ENCODE data around the gene PTTG2.
"Not testable (repeated sequence)": the region's sequence is repeated elsewhere in the genome, so short reads cannot be mapped to it uniquely, and the experiment has no call there.

PTTG2 gene

DNA sequence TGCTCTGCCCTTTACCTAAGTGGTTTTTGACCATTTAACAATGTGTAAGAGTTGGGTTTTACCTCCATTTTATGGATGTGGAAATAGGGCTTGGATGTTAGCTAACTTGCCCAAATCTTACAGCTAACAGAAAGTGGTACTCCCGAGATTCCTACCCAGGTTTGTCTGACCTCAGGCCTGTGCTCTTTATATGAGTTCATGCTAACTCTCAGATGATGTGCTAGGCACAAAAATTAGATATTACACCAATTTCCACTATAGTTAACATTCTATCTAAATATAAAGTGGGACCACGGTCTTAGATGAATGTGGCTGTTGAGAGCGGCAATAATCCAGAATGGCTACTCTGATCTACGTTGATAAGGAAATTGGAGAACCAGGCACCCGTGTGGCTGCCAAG lies at the start of gene PTTG2:
Gene PTTG2 (plus strand): TSS at position 301 of the 400 bp plus-strand sequence. CDS start 37 bp downstream, at position 338.
- H3K4me3 ChIP-seq (replicated peaks; ENCODE audit: low read depth, low read length) = no peak within 1 kb of the TSS
- H3K27me3 ChIP-seq (replicated peaks; ENCODE audit: control insufficient read depth, insufficient read depth, low read length) = no peaks in the 10 kb centered on the region
- TF ChIP-seq, protein P1, sequence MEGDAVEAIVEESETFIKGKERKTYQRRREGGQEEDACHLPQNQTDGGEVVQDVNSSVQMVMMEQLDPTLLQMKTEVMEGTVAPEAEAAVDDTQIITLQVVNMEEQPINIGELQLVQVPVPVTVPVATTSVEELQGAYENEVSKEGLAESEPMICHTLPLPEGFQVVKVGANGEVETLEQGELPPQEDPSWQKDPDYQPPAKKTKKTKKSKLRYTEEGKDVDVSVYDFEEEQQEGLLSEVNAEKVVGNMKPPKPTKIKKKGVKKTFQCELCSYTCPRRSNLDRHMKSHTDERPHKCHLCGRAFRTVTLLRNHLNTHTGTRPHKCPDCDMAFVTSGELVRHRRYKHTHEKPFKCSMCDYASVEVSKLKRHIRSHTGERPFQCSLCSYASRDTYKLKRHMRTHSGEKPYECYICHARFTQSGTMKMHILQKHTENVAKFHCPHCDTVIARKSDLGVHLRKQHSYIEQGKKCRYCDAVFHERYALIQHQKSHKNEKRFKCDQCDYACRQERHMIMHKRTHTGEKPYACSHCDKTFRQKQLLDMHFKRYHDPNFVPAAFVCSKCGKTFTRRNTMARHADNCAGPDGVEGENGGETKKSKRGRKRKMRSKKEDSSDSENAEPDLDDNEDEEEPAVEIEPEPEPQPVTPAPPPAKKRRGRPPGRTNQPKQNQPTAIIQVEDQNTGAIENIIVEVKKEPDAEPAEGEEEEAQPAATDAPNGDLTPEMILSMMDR (IDR thresholded peaks at IDR 0.05; ENCODE audit: insufficient read depth, low read length, poor library complexity, severe bottlenecking) = no peak
- no peak for DNase-seq (ENCODE audit: extremely low read depth, insufficient read length)
- H3K36me3 ChIP-seq (ENCODE audit: control insufficient read depth, insufficient read depth, low read length) = no peaks in the 10 kb centered on the region

DNA sequence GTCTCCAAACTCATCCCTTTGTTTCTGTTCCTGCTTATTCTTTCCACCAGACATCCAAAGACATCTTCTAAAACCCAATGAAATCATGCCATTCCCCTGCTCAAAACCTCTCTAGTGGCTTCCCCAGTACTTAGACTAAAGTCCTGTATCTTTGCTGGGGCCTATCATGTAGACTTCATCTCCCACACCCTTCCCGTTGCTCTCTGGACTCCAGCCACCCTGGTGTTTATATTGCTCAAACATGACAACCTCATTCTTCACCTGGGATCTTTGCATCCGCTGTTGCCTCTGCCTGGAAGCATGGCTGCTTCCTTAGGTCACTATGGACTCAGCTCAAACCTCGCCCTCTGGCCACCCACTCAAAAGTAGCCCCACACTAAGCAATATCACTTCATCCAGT lies 45.7 kb upstream of the PTTG2 start:
- Histone ChIP-seq H3K27me3 (replicated peaks; ENCODE audit: control insufficient read depth, insufficient read depth, low read length) (no peaks in the 10 kb centered on the region), H3K36me3 (ENCODE audit: control insufficient read depth, insufficient read depth, low read length) (no peaks in the 10 kb centered on the region; the same call in 1 of the 2 replicates), H3K4me3 (replicated peaks; ENCODE audit: low read depth, low read length) (no peak overlapping the region)
- DNase-seq (ENCODE audit: extremely low read depth, insufficient read length) = no peak
- TF ChIP-seq, protein P1 (IDR thresholded peaks at IDR 0.05; ENCODE audit: insufficient read depth, low read length, poor library complexity, severe bottlenecking) = no peak

DNA sequence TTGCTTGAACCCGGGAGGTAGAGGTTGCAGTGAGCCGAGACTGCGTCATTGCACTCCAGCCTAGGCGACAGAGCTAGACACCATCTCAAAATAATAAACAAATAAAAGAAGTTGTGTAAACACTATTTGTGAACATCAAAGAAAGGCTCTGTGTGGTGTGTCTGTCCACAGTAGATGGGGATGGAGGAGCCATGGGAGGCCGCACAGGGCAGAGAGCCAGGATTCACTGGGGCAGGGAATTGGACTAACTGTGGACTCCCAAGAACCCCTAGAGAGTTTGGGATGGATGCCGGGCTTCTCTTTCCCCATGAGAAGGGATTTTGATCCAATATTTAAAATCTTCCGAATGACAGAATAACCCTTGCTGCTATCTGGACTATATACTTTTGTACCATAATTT lies 42.8 kb upstream of the PTTG2 start:
- TF ChIP-seq, protein P1 (IDR thresholded peaks at IDR 0.05; ENCODE audit: insufficient read depth, low read length, poor library complexity, severe bottlenecking) = no peak
- no peak overlapping the region for H3K4me3 ChIP-seq (replicated peaks; ENCODE audit: low read depth, low read length)
- DNase-seq (ENCODE audit: extremely low read depth, insufficient read length) = no peak
- H3K36me3 ChIP-seq (ENCODE audit: control insufficient read depth, insufficient read depth, low read length) = no peaks in the 10 kb centered on the region; the same call in 1 of the 2 replicates
- no peaks in the 10 kb centered on the region for H3K27me3 ChIP-seq (replicated peaks; ENCODE audit: control insufficient read depth, insufficient read depth, low read length)

DNA sequence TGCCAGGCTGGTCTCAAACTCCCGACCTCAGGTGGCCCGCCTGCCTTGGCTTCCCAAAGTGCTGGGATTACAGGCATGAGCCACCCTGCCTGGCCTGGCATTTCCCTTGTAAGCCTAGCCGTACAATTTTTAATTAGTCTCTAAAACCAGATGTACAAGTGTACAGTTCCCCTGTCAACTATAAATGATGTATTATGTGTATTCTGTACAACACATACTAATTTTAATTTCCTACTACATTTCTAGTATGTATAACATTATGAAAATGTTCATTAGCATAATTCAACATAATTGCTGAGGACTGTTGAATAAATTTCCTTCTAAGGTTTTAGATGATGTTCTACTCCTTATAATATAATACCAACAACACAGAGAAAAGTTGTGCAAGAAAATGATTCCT lies 41.5 kb upstream of the PTTG2 start:
- H3K4me3 ChIP-seq (replicated peaks; ENCODE audit: low read depth, low read length) = no peak overlapping the region
- DNase-seq (ENCODE audit: extremely low read depth, insufficient read length) = no peak
- TF ChIP-seq, protein P1 (IDR thresholded peaks at IDR 0.05; ENCODE audit: insufficient read depth, low read length, poor library complexity, severe bottlenecking) = no peak
- H3K36me3 ChIP-seq (ENCODE audit: control insufficient read depth, insufficient read depth, low read length) = no peaks in the 10 kb centered on the region; the same call in 1 of the 2 replicates
- H3K27me3 ChIP-seq (replicated peaks; ENCODE audit: control insufficient read depth, insufficient read depth, low read length) = no peaks in the 10 kb centered on the region

DNA sequence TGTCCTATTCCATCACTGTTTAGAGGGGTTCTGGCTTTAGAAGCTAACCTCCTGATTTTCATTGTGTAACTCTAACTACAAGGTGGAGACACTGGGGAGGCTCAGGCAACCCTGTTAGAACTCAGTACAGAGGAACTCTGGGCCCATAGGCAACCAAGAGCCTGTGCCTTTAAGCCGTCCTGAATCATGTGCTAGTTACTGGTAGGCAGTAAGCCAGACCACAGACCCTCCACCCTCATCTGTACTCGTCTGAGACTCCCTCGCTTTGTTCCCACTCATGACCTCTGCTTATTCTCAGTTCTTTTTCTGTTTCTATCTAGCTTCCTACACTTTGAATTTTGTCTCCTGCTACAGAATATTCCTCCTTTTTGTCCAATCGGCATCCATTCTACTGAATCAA lies 37.9 kb upstream of the PTTG2 start:
- H3K4me3 ChIP-seq (replicated peaks; ENCODE audit: low read depth, low read length) = no peak overlapping the region
- TF ChIP-seq, protein P1 (IDR thresholded peaks at IDR 0.05; ENCODE audit: insufficient read depth, low read length, poor library complexity, severe bottlenecking) = no peak
- no peaks in the 10 kb centered on the region for H3K27me3 ChIP-seq (replicated peaks; ENCODE audit: control insufficient read depth, insufficient read depth, low read length)
- DNase-seq (ENCODE audit: extremely low read depth, insufficient read length) = no peak
- H3K36me3 ChIP-seq (ENCODE audit: control insufficient read depth, insufficient read depth, low read length) = no peaks in the 10 kb centered on the region

DNA sequence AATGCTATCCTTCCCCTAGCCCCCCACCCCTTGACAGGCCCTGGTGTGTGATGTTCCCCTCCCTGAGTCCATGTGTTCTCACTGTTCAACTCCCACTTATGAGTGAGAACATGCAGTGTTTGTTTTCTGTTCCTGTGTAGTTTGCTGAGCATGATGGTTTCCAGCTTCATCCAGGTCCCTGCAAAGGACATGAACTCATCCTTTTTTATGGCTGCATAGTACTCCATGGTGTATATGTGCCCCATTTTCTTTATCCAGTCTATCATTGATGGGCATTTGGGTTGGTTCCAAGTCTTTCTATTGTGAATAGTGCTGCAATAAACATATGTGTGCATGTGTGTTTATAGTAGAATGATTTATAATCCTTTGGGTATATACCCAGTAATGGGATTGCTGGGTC lies 37.1 kb upstream of the PTTG2 start:
- H3K27me3 ChIP-seq (replicated peaks; ENCODE audit: control insufficient read depth, insufficient read depth, low read length); DNase-seq (ENCODE audit: extremely low read depth, insufficient read length); H3K4me3 ChIP-seq (replicated peaks; ENCODE audit: low read depth, low read length); H3K36me3 ChIP-seq (ENCODE audit: control insufficient read depth, insufficient read depth, low read length): not testable (repeated sequence)
